OCI-LY3 (cell line): ENCODE results near the gene ERLIN1.

Experiments used
- H2AFZ ChIP-seq: fragments of 200-600, 300-600 bp; shearing (Covaris generic); 2 replicates; pipeline ENCODE4 v1.6.0; 2014; ENCODE audit warnings: antibody characterized with exemption, low read depth, low read length
- H3K27ac ChIP-seq: fragments of 200-600, 300-600 bp; sonication (generic); 2 replicates; pipeline ENCODE4 v1.5.1; 2014; ENCODE audit warnings: mild to moderate bottlenecking, low read length, moderate library complexity, mixed read lengths
- H3K27me3 ChIP-seq: fragments of 200-600, 300-600 bp; sonication (generic); 2 replicates; pipeline ENCODE4 v1.6.1; 2014; ENCODE audit warnings: low read depth, low read length, mixed read lengths
- H3K36me3 ChIP-seq: fragments of 200-600, 300-600 bp; sonication (generic); replicated peaks from 2 replicates; pipeline ENCODE3; 2014; ENCODE audit warnings: low read depth, low read length, mixed read lengths
- H3K4me1 ChIP-seq: fragments of 300-600, 200-600 bp; sonication (generic); 2 replicates; pipeline ENCODE4 v1.6.1; 2014; ENCODE audit warnings: low read length, mixed read lengths
- H3K4me2 ChIP-seq: fragments of 200-600, 300-600 bp; sonication (generic); 2 replicates; pipeline ENCODE4 v1.6.1; 2014; ENCODE audit warnings: low read length, mixed read lengths
- H3K4me3 ChIP-seq: fragments of 300-600, 200-600 bp; sonication (generic); 2 replicates; pipeline ENCODE4 v1.5.1; 2014; ENCODE audit warnings: antibody characterized with exemption, mild to moderate bottlenecking, low read length, moderate library complexity
- H3K79me2 ChIP-seq: fragments of 300-600, 200-600 bp; shearing (Covaris generic); 2 replicates; pipeline ENCODE4 v1.6.1; 2014; ENCODE audit warnings: mild to moderate bottlenecking, low read length, mixed read lengths
- H3K9ac ChIP-seq: fragments of 300-600, 200-600 bp; shearing (Covaris generic); 2 replicates; pipeline ENCODE4 v1.6.0; 2014; ENCODE audit warnings: mild to moderate bottlenecking, low read length, moderate library complexity
- H3K9me3 ChIP-seq: fragments of 200-600, 300-600 bp; shearing (Covaris generic); 2 replicates; pipeline ENCODE4 v1.6.1; 2014; ENCODE audit warnings: low read length, mixed read lengths; ENCODE audit not compliant: insufficient read depth
- H4K20me1 ChIP-seq: fragments of 200-600, 300-600 bp; sonication (generic); 2 replicates; pipeline ENCODE4 v1.6.1; 2016; ENCODE audit warnings: low read length, mixed read lengths; ENCODE audit not compliant: insufficient read depth
- CTCF ChIP-seq: fragments of 200-600, 300-600 bp; sonication (generic); IDR thresholded peaks from 2 replicates; pipeline ENCODE4 v1.5.1; 2014; ENCODE audit warnings: antibody characterized with exemption, low read length, low read depth
- EZH2phosphoT487 ChIP-seq: fragments of 200-600 bp; shearing (Covaris generic); IDR thresholded peaks from 2 replicates; pipeline ENCODE4 v1.6.1; 2018; ENCODE audit warnings: antibody characterized with exemption, mixed run types, low read depth

ERLIN1 gene

GRCh38 chr10:100141446-100142087 is 44.3 kb downstream of the ERLIN1 start:
- TF ChIP-seq EZH2phosphoT487 (no peak), CTCF (no peak)
- H3K9me3 ChIP-seq: no peaks in the 10 kb centered on the region
- no peaks in the 10 kb centered on the region for H3K79me2 ChIP-seq

DNA sequence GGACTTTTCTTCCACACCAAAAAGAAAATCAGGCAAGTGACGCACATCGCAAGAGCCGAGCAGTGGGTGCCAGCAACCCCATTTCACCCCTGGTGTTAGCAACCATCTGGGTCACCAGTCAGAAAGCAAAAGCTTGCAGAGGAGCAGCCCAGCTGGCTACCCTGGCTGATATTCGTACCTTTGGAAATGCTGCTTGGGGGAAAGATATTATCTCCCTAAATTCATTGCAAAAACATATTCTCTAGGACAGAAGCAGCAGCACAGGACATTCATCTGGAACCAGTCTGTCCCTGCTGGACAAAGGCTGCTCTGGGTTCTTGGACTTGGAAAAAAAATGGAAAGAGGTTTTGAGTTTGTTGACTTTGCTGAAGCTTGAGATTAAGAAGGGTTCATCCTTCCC is 45.8 kb downstream of the ERLIN1 start:
- TF ChIP-seq CTCF (no peak), EZH2phosphoT487 (no peak)
- Histone ChIP-seq H3K9me3 (no peaks in the 10 kb centered on the region), H3K27me3 (no peaks in the 10 kb centered on the region), H3K9ac (no peak overlapping the region), H4K20me1 (no peaks in the 10 kb centered on the region), H3K4me2 (no peak overlapping the region), H3K79me2 (no peaks in the 10 kb centered on the region), H3K4me1 (no peaks in the 10 kb centered on the region), H3K27ac (no peak overlapping the region), H3K4me3 (no peak overlapping the region), H2AFZ (no peak overlapping the region), H3K36me3 (no peaks in the 10 kb centered on the region)

More at GRCh38 chr10:100141446-100142087, 44.3 kb downstream of the ERLIN1 start:
- Histone ChIP-seq H4K20me1 (no peaks in the 10 kb centered on the region), H3K36me3 (no peaks in the 10 kb centered on the region), H3K27ac (no peak overlapping the region), H3K4me3 (no peak overlapping the region), H3K4me2 (no peak overlapping the region), H3K4me1 (no peaks in the 10 kb centered on the region), H3K9ac (no peak overlapping the region), H2AFZ (no peak overlapping the region), H3K27me3 (no peaks in the 10 kb centered on the region)

DNA sequence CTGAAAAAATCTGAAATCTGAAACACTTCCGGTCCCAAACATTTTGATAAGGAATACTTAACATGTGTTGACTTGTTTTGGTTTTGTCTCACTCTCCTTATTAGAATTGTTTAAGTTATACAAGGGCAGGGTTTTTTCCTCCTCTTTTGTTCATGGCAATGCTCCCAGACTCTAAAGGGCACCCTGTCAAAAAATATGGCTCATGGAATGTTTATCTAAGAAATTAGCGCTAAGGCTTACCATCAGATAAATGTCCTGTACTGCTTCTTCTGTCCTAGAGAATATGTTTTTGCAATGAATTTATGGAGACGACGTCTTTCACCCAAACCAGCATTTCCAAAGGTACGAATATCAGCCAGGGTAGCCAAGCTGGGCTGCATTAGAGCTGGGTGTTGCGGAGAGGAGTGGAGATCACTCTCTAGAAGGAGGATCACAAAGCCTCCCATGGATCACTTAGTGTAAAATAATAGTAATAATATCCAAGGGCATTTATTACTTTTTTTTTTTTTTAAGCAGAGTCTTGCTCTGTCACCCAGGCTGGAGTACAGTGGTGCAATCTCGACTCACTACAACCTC is 46.8 kb downstream of the ERLIN1 start:
- no peak for TF ChIP-seq EZH2phosphoT487
- no peak for TF ChIP-seq CTCF
- no peaks in the 10 kb centered on the region for H3K79me2 ChIP-seq
- H3K27ac ChIP-seq: no peak overlapping the region
- no peak overlapping the region for H3K4me3 ChIP-seq
- H3K4me1 ChIP-seq: no peaks in the 10 kb centered on the region
- H3K9me3 ChIP-seq: no peaks in the 10 kb centered on the region
- H3K9ac ChIP-seq: no peak overlapping the region
- no peaks in the 10 kb centered on the region for H3K27me3 ChIP-seq
- no peaks in the 10 kb centered on the region for H4K20me1 ChIP-seq
- no peaks in the 10 kb centered on the region for H3K36me3 ChIP-seq
- H2AFZ ChIP-seq: no peak overlapping the region
- H3K4me2 ChIP-seq: no peak overlapping the region

DNA sequence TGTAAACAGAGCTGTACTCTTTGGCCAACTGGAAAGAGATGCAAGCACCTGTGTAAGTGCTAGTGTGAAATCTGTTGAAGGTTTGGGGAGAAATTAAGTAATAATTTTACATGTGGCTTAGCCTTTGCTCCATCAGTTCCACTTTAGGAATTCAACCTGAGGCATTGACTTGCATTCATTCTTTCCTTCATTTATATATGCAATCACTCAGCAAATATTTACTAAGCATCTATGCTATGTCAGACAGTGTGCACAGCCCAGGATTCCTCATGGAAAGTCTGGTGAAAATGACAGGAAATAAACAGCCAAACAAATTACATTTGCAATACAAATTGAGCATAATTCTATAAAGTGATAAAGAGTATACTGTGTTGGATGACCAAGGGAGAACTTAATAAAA is 50.3 kb downstream of the ERLIN1 start:
- Histone ChIP-seq H2AFZ (no peak overlapping the region), H3K27ac (no peak overlapping the region), H3K9me3 (no peaks in the 10 kb centered on the region), H3K36me3 (no peaks in the 10 kb centered on the region), H3K4me3 (no peak overlapping the region), H4K20me1 (no peaks in the 10 kb centered on the region), H3K79me2 (no peaks in the 10 kb centered on the region), H3K4me2 (no peak overlapping the region), H3K4me1 (no peaks in the 10 kb centered on the region), H3K27me3 (no peaks in the 10 kb centered on the region), H3K9ac (no peak overlapping the region)
- TF ChIP-seq CTCF (no peak), EZH2phosphoT487 (no peak)
